ENCODE data around the gene TRDN.
"Not testable (repeated sequence)": the region's sequence is repeated elsewhere in the genome, so short reads cannot be mapped to it uniquely, and the experiment has no call there.

Gene TRDN

GRCh38 chr6:123332070-123332469 is 304.7 kb downstream of the TRDN start:
- Histone ChIP-seq H3K9me3 (ENCODE audit: low read depth, low read length) (no peaks in the 10 kb centered on the region), H3K9ac (ENCODE audit: insufficient read length) (no peak overlapping the region), H3K27ac (peak overlapping the region; percentile 97), H3K4me3 (no peak overlapping the region), H3K36me3 (ENCODE audit: insufficient read depth, low read length) (no peaks in the 10 kb centered on the region)
- no peak for DNase-seq (ENCODE audit: low read depth, low spot score)
- TF ChIP-seq EZH2 (IDR thresholded peaks at IDR 0.05) = no peak
- TF ChIP-seq FOXP2 (optimal IDR thresholded peaks at IDR 0.05; ENCODE audit: control extremely low read depth, extremely low read length, insufficient read depth) = no peak
- TF ChIP-seq POLR2AphosphoS5 (IDR thresholded peaks at IDR 0.05; ENCODE audit: borderline replicate concordance, low read depth, low read length) = no peak

DNA sequence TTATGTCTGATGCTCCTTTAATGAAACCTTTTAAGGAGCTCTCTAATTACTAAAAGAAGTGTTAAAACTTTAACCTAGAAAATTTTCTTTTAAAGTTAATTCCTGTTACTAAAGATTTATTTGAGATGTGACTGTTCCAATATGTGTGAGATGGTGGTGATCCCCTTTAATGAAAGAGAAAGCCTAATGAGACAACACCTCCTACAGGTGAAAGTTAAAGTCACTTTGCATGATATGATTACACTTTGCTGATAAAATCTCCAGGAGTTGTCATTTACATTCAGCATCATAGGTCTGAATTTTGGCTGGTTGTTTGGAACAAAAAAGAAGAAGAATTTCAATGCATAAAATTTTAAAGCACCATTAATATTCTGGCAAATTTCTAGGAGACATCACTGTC is 307.4 kb downstream of the TRDN start:
- Histone ChIP-seq H3K9me3 (ENCODE audit: low read depth, low read length) (no peaks in the 10 kb centered on the region), H3K4me3 (no peak overlapping the region), H3K27ac (no peak overlapping the region), H3K9ac (ENCODE audit: insufficient read length) (no peak overlapping the region), H3K36me3 (ENCODE audit: insufficient read depth, low read length) (no peaks in the 10 kb centered on the region)
- TF ChIP-seq POLR2AphosphoS5 (IDR thresholded peaks at IDR 0.05; ENCODE audit: borderline replicate concordance, low read depth, low read length) = no peak
- no peak for TF ChIP-seq FOXP2 (optimal IDR thresholded peaks at IDR 0.05; ENCODE audit: control extremely low read depth, extremely low read length, insufficient read depth)
- TF ChIP-seq EZH2 (IDR thresholded peaks at IDR 0.05) = no peak
- no peak for DNase-seq (ENCODE audit: low read depth, low spot score)

- no peak overlapping the region for H3K9ac ChIP-seq (ENCODE audit: insufficient read length)
- DNase-seq (ENCODE audit: low read depth, low spot score) = peak; percentile 78
- no peak overlapping the region for H3K4me3 ChIP-seq
- peak overlapping the region; percentile 23; the same call in 1 of the 2 replicates for H3K27ac ChIP-seq
- peak; percentile 69; the same call in 1 of the 2 replicates for TF ChIP-seq POLR2AphosphoS5 (IDR thresholded peaks at IDR 0.05; ENCODE audit: borderline replicate concordance, low read depth, low read length)
- no peak for TF ChIP-seq FOXP2 (optimal IDR thresholded peaks at IDR 0.05; ENCODE audit: control extremely low read depth, extremely low read length, insufficient read depth)
- no peak for TF ChIP-seq EZH2 (IDR thresholded peaks at IDR 0.05)
- no peaks in the 10 kb centered on the region for H3K36me3 ChIP-seq (ENCODE audit: insufficient read depth, low read length)
- no peaks in the 10 kb centered on the region for H3K9me3 ChIP-seq (ENCODE audit: low read depth, low read length)
Measured at GRCh38 chr6:123323452-123324329, 313.1 kb downstream of the TRDN start.

GRCh38 chr6:123321020-123321419 is 315.7 kb downstream of the TRDN start:
- Histone ChIP-seq H3K4me3 (no peak overlapping the region), H3K9me3 (ENCODE audit: low read depth, low read length) (no peaks in the 10 kb centered on the region; the same call in 1 of the 2 replicates), H3K9ac (ENCODE audit: insufficient read length) (no peak overlapping the region), H3K36me3 (ENCODE audit: insufficient read depth, low read length) (no peaks in the 10 kb centered on the region), H3K27ac (0 out of 2 replicates have a peak overlapping the region, but pooled peaks have one; percentile 32)
- no peak for DNase-seq (ENCODE audit: low read depth, low spot score)
- no peak for TF ChIP-seq EZH2 (IDR thresholded peaks at IDR 0.05)
- no peak for TF ChIP-seq POLR2AphosphoS5 (IDR thresholded peaks at IDR 0.05; ENCODE audit: borderline replicate concordance, low read depth, low read length)
- TF ChIP-seq FOXP2 (optimal IDR thresholded peaks at IDR 0.05; ENCODE audit: control extremely low read depth, extremely low read length, insufficient read depth) = no peak

DNA sequence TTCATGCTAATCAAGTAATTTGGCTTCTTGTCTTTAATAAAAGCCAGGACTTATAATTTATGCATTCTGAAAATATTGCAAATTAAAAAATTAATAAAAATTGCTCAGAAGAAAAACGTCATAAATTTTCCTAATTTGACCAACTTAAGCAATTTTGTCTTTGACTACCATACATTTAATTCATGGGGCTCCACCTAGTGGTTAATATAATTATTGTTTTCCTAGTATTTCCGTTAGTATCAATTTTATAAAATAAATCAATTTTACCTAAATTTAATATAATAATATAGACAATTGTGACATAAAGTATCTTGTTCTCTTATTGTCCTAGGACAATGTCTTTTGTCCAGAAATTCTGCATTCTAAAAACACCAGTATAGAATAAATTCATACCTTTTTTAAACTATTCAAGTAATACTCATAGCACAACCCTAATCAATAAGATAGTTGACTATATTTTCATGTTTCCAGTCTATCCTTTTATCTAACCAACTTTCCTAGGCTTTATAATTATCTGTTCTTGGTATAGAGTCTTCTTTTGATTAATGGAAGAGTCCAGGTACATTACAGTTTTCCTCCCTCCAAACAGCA is 319.9 kb downstream of the TRDN start:
- peak; percentile 32 for DNase-seq (ENCODE audit: low read depth, low spot score)
- H3K36me3 ChIP-seq (ENCODE audit: insufficient read depth, low read length) = no peaks in the 10 kb centered on the region
- no peaks in the 10 kb centered on the region; the same call in 1 of the 2 replicates for H3K9me3 ChIP-seq (ENCODE audit: low read depth, low read length)
- H3K4me3 ChIP-seq = no peak overlapping the region
- TF ChIP-seq POLR2AphosphoS5 (IDR thresholded peaks at IDR 0.05; ENCODE audit: borderline replicate concordance, low read depth, low read length) = no peak
- no peak for TF ChIP-seq EZH2 (IDR thresholded peaks at IDR 0.05)
- TF ChIP-seq FOXP2 (optimal IDR thresholded peaks at IDR 0.05; ENCODE audit: control extremely low read depth, extremely low read length, insufficient read depth) = no peak
- no peak overlapping the region for H3K27ac ChIP-seq
- H3K9ac ChIP-seq (ENCODE audit: insufficient read length) = no peak overlapping the region

- DNase-seq (ENCODE audit: low read depth, low spot score); H3K27ac ChIP-seq; H3K9ac ChIP-seq (ENCODE audit: insufficient read length); H3K4me3 ChIP-seq; H3K9me3 ChIP-seq (ENCODE audit: low read depth, low read length); H3K36me3 ChIP-seq (ENCODE audit: insufficient read depth, low read length): not testable (repeated sequence)
Measured at GRCh38 chr6:123314459-123314858, 322.3 kb downstream of the TRDN start.

DNA sequence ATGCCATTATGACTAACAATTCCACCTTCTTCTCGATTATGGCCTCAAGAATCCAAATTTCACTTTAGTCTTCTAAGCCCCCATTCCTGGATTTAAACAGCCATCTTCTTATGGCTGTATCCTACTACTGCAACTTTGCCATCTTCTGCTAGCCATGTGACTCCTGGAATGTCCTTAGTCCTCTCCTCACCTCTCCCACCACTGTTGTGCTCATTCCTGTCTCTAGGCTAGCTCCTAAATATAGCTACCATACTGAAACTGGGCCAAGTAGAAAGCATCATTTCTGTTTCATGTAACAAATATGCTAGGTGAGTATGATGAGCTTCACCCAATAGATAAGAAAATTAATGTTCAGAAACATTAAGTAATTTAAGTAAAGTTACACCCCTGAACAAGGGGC is 327.6 kb downstream of the TRDN start:
- TF ChIP-seq EZH2 (IDR thresholded peaks at IDR 0.05) (no peak), FOXP2 (optimal IDR thresholded peaks at IDR 0.05; ENCODE audit: control extremely low read depth, extremely low read length, insufficient read depth) (no peak), POLR2AphosphoS5 (IDR thresholded peaks at IDR 0.05; ENCODE audit: borderline replicate concordance, low read depth, low read length) (no peak)
- Histone ChIP-seq H3K27ac (no peak overlapping the region), H3K9me3 (ENCODE audit: low read depth, low read length) (no peaks in the 10 kb centered on the region; the same call in 1 of the 2 replicates), H3K4me3 (no peak overlapping the region), H3K36me3 (ENCODE audit: insufficient read depth, low read length) (no peaks in the 10 kb centered on the region), H3K9ac (ENCODE audit: insufficient read length) (no peak overlapping the region)
- no peak for DNase-seq (ENCODE audit: low read depth, low spot score)

GRCh38 chr6:123306334-123306733 is 330.4 kb downstream of the TRDN start:
- no peak for DNase-seq (ENCODE audit: low read depth, low spot score)

More at GRCh38 chr6:123306334-123306733, 330.4 kb downstream of the TRDN start:
- no peak overlapping the region for H3K4me3 ChIP-seq
- TF ChIP-seq FOXP2 (optimal IDR thresholded peaks at IDR 0.05; ENCODE audit: control extremely low read depth, extremely low read length, insufficient read depth) = no peak
- no peak for TF ChIP-seq POLR2AphosphoS5 (IDR thresholded peaks at IDR 0.05; ENCODE audit: borderline replicate concordance, low read depth, low read length)
- H3K9ac ChIP-seq (ENCODE audit: insufficient read length) = no peak overlapping the region
- H3K9me3 ChIP-seq (ENCODE audit: low read depth, low read length) = no peaks in the 10 kb centered on the region; the same call in 1 of the 2 replicates
- no peaks in the 10 kb centered on the region for H3K36me3 ChIP-seq (ENCODE audit: insufficient read depth, low read length)
- H3K27ac ChIP-seq = no peak overlapping the region

All from SK-N-MC (cell line).